Heart left ventricle (tissue), 13 donors: ENCODE measurements around the gene F11.

Experiments
- CTCF ChIP-seq, 12 donors: fragments of 200-600 bp; sonication (generic) in 4 of 12; IDR thresholded peaks; one replicate each; pipeline versions ENCODE4 v1.5.0 to v1.8.0; 2018 to 2022; ENCODE audit warnings: antibody characterized with exemption in 12 of 12, mild to moderate bottlenecking in 5 of 12
- POLR2A ChIP-seq, 2 donors: fragments of 450-650 bp; IDR thresholded peaks; one replicate each; pipeline ENCODE4 v1.6.1; 2017; ENCODE audit warnings: antibody characterized with exemption in 2 of 2, mild to moderate bottlenecking in 2 of 2, moderate library complexity in 2 of 2
- donor health status: ischemic (EF 13 %, LVEDD 7.1; RV severe dilation, severe dysfunction).
- donor health status: DM: no; HTN: yes; CAD: no.
- donor health status: DM: no; HTN: no; CAD: no.
- donor health status: ischemic (EF 25% LVEDD 6.9; RV normal size, moderate dysfunction).
- donor health status: ischemic (EF 25% LVEDD 5.7; RV mildly dilated, moderate dysfunction).
- donor health status: ischemic (EF 35%, LVEDD 5.7; RV mildly dilated, moderate dysfunction).
- donor health status: nonischemic (EF 11% LVEDD 7.7; RV severe dilation, severe dysfunction).
- donor health status: DM: yes; HTN: yes; CAD: no.
- donor health status: PGD.
- donor health status: ischemic (EF 29% LVEDD 5.4; RV normal size, mild dysfunction).
- donor health status: nonischemic (EF 23%, LVEDD 6.1; RV moderate dilation, normal function).

GRCh38 chr4:186294160-186294559, 28.2 kb downstream of the F11 start:
- no peak for TF ChIP-seq CTCF (IDR thresholded peaks at IDR 0.05)
- no peak for TF ChIP-seq POLR2A (IDR thresholded peaks at IDR 0.05)
